SH-SY5Y (cell line): Measurements from ENCODE around the gene C1orf146.

ENCODE experiments used
- GATA2 ChIP-seq: IDR thresholded peaks from 2 replicates; pipeline ENCODE4 v1.6.1; 2011; ENCODE audit warnings: mild to moderate bottlenecking, low read depth, low read length
- GATA3 ChIP-seq: IDR thresholded peaks from 2 replicates; pipeline ENCODE4 v1.6.1; 2011; ENCODE audit warnings: low read depth, mild to moderate bottlenecking, low read length, moderate library complexity

C1orf146 gene

GRCh38 chr1:92240034-92240433 is 22.3 kb downstream of the C1orf146 start:
- no peak for TF ChIP-seq GATA3
- TF ChIP-seq GATA2: no peak

DNA sequence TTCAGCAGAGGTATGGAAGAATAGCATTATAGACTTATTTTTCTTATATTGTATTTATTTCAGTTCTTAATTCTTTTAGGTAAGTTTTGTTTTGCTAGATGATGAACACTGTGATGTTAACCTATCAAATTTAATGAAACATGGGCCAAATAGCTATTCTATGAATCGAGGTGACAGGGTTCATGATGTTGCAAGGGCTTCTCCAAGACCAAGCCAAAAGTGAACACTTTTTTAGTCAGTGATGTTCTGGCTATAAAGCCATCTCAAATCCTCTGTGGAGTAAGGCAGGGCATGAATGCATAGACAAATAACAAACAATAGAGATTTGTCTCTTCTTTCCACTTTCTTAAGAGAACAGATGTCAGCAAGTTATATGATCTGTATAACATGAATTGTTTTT is 26.7 kb downstream of the C1orf146 start:
- TF ChIP-seq GATA3 (no peak), GATA2 (no peak)

DNA sequence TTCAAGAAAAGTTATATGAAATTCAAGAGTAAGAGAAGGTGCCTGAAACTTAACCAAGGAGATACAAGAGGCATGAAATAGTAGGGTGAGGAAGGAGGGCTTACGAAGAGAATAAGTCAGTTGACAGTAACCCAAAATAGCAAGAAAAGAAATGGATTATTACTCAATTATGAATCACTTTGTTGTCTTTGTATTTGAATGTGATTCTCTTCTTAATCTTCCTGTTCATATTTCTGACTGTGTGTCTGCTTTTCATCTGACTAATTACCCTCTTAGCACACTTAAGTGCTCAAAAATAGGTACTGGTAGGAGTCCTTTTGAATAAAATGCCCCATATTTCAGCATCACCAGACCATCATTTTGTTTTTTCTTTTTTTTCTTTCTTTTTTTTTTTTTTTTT is 41.6 kb downstream of the C1orf146 start:
- TF ChIP-seq GATA2 (no peak), GATA3 (no peak)

- TF ChIP-seq GATA2: no peak
- TF ChIP-seq GATA3: no peak
Observed at GRCh38 chr1:92262516-92262915, 44.8 kb downstream of the C1orf146 start.

DNA sequence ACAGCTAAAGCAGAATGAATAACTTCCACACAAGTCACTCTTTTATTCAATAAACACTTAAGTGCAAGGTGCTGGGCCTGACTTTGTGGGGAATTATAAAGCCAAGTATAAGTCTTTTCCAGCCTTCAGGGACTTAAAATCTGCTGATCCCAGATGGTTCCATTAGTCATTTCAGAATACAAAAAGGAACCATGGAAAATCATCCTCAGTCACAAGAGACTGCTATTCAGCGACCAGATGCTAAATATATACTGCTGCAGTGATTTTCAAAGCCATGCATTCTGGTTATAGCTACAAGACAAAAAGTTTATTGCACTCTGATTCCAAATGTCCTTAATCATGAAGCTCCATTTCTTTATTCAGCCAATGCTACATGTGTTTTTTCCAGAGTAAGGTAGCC is 55.3 kb downstream of the C1orf146 start:
- TF ChIP-seq GATA3: no peak
- TF ChIP-seq GATA2: no peak

- TF ChIP-seq GATA3 (no peak), GATA2 (no peak)
Observed at GRCh38 chr1:92274939-92275338, 57.2 kb downstream of the C1orf146 start.

DNA sequence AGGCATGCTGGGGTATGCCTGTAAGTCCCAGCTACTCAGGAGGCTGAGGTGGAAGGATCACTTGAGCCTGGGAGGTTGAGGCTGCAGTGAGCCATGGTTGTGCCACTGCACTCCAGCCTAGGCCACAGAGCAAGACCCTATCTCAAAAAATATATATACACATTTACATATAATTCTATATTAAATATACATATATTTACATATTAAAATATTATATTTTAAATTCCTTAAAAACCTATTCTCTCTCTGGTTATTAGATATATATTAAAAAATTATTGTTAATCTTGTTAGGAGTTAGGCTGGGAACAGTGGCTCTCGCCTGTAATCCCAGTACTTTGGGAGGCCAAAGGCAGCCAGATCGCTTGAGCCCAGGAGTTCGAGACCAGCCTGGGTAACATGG is 58.4 kb downstream of the C1orf146 start:
- no peak for TF ChIP-seq GATA3
- TF ChIP-seq GATA2: no peak

DNA sequence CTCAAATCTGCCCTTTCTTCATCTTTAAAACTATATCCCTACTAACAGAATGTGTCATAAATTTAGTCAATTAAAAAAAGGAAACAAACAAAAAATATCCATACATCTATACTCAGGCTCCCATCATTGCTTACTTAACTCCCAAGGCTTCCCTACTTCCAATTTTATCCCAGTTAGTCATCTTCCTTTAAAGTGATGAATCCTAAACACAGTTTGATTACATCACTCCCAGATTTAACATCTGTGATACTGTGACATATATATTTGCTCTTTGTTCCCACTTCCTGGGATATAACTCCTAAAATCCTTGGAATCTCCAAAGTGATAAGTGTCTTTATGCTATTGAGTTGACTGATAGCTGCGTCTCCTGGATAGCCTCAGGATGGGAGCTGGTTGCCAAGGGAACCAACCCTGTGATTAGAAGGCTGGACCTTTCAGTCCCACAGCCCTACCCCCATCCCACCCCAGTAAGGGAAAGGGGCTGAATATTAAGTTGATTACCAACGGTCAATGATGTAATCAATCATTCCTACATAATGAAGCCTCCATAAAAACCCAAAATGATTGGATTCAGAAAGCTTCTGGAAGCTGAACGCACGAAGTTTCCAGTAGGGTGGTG is 59.5 kb downstream of the C1orf146 start:
- no peak for TF ChIP-seq GATA2
- TF ChIP-seq GATA3: no peak

GRCh38 chr1:92291372-92291999 is 73.8 kb downstream of the C1orf146 start:
- TF ChIP-seq GATA2: no peak
- TF ChIP-seq GATA3: no peak
